ENCODE measurements around the gene SLC25A12. TPM values are rescaled to one million over a fixed set of nuclear protein-coding genes. Genes with fewer than 3 reads are reported as not detected.

SLC25A12 gene
- total and polyA plus RNA-seq, 2 of the 13 experiments (the other 11 are each of a cell fraction or from before 2014, with no cell fraction given) = 8.1 to 15.9 TPM

DNA sequence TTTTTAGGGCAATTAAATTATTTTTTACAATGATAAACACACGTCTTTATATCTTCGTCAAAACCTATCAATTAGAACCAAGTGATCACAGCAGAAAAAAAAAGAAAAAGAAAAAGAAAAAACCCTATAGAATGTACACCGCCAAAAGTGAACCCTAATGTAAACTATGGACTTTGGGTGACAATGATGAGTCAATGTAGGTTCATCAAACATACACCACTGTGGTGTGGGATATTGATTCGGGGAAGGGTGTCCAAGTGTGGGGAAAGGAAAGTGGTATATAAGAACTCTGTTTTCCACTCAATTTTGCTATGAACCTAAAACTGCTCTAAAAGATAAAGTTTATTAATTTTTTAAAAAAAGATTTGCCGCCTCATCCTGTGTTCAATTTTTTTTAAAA is 121.7 kb downstream of the SLC25A12 start:
- H3K4me3 ChIP-seq (replicated peaks in 1 of 3; ENCODE audit: insufficient read depth in 1 of 3, low read depth in 2 of 3, low read length in 3 of 3) = no peak overlapping the region
- H3K27ac ChIP-seq (ENCODE audit: extremely low read length, insufficient read depth, low read length) = peak overlapping the region; percentile 67
- intact Hi-C loops (cut with micrococcal nuclease; ENCODE audit: unreplicated experiment) = no loop called here
- peaks cover 32% of the 10 kb centered on the region for H3K4me1 ChIP-seq (ENCODE audit: insufficient read depth, low read length)
- H3K4me2 ChIP-seq (ENCODE audit: low read depth, low read length) = peak overlapping the region; percentile 44; the same call in 1 of the 2 replicates
- H3K9ac ChIP-seq (ENCODE audit: insufficient read depth, low read depth, low read length) = 0 out of 2 replicates have a peak overlapping the region, but pooled peaks have one; percentile 5
- no peaks in the 10 kb centered on the region for H3K27me3 ChIP-seq (ENCODE audit: control insufficient read depth in 1 of 2, insufficient read depth in 2 of 2, low read length in 2 of 2)
- in situ Hi-C loops (cut with HindIII; ENCODE audit: extremely low pct_ligation_motif_present, low pct_unique_long_range_greater_than_20kb) = no loop called here
- ChIA-PET CTCF (ENCODE audit: low intra/inter-chr PET ratio, low total read pairs) (no interaction called here), POLR2A (interaction anchor here (1.7 kb wide), 1 partner anchor 35 kb away, joined by 5 read pairs; no protein-coding TSS in a partner anchor)
- BruUV-seq (replicated peaks) = no TSS peak
- no peaks in the 10 kb centered on the region for H3K79me2 ChIP-seq (ENCODE audit: insufficient read depth, low read length)
- H2AFZ ChIP-seq (ENCODE audit: low read length) = no peak overlapping the region
- H3K36me3 ChIP-seq (replicated peaks in 1 of 2; ENCODE audit: control insufficient read depth in 1 of 2, insufficient read depth in 2 of 2, low read length in 2 of 2) = no peaks in the 10 kb centered on the region
- DNase-seq (ENCODE audit: low spot score) (peak; percentile 88), ATAC-seq (peak; percentile 98), FAIRE-seq (peak; percentile 43)
- no peaks in the 10 kb centered on the region for H4K20me1 ChIP-seq (ENCODE audit: insufficient read depth, low read length)
- peaks cover 7% of the 10 kb centered on the region; the same call in 1 of the 2 replicates for H3K9me3 ChIP-seq (ENCODE audit: low read length)
- WGBS (ENCODE audit: low lambda C conversion rate) = 17% methylated on average over 5 of the region's 5 CpGs
- TF ChIP-seq, protein P1, sequence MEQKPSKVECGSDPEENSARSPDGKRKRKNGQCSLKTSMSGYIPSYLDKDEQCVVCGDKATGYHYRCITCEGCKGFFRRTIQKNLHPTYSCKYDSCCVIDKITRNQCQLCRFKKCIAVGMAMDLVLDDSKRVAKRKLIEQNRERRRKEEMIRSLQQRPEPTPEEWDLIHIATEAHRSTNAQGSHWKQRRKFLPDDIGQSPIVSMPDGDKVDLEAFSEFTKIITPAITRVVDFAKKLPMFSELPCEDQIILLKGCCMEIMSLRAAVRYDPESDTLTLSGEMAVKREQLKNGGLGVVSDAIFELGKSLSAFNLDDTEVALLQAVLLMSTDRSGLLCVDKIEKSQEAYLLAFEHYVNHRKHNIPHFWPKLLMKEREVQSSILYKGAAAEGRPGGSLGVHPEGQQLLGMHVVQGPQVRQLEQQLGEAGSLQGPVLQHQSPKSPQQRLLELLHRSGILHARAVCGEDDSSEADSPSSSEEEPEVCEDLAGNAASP (CRISPR knock-in tag; IDR thresholded peaks at IDR 0.05; ENCODE audit: borderline replicate concordance) = no peak
- TF ChIP-seq NONO (IDR thresholded peaks at IDR 0.05) (no peak), NONO (CRISPR knock-in tag; conservative IDR thresholded peaks at IDR 0.05) (0 out of 2 replicates have a peak, but pooled peaks have one; percentile 36), SMAD1 (CRISPR knock-in tag; IDR thresholded peaks at IDR 0.05; ENCODE audit: borderline replicate concordance, low read depth) (no peak), RORA (CRISPR knock-in tag; IDR thresholded peaks at IDR 0.05) (no peak), FOXK2 (IDR thresholded peaks at IDR 0.05) (peak; percentile 71; the same call in 1 of the 2 replicates), HDAC2 (CRISPR knock-in tag; IDR thresholded peaks at IDR 0.05) (peak; percentile 64), HMGXB3 (CRISPR knock-in tag; IDR thresholded peaks at IDR 0.05; ENCODE audit: borderline replicate concordance) (no peak), CEBPG (CRISPR knock-in tag; IDR thresholded peaks at IDR 0.05) (peak; percentile 46), ZBTB26 (CRISPR knock-in tag; IDR thresholded peaks at IDR 0.05; ENCODE audit: borderline replicate concordance) (no peak), RNF2 (conservative IDR thresholded peaks at IDR 0.05; ENCODE audit: low read depth) (no peak), DPF2 (CRISPR knock-in tag; IDR thresholded peaks at IDR 0.05; ENCODE audit: borderline replicate concordance, low read depth) (peak; percentile 85)
